ENCODE data around the gene POLDIP2.

DNA sequence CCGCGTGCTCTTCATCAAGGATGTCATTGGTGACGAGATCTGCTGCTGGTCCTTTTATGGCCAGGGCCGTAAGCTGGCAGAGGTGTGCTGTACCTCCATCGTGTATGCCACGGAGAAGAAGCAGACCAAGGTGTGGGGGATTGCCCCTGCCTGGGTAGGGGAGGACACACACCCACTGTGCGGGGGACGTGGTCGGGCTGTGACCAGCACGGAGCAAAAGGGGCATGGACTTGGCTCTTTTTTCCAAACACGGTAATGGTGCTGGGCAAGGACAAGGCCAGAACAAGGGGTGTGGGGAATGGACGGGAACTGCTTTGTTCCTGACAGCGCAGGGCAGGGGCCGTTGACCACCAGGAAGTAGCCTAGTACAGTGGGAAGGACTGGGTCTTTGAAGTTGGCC is 15.0 kb downstream of the POLDIP2 start:
- TF ChIP-seq POLR2A (IDR thresholded peaks at IDR 0.05), result no peak
- TF ChIP-seq, protein P1, sequence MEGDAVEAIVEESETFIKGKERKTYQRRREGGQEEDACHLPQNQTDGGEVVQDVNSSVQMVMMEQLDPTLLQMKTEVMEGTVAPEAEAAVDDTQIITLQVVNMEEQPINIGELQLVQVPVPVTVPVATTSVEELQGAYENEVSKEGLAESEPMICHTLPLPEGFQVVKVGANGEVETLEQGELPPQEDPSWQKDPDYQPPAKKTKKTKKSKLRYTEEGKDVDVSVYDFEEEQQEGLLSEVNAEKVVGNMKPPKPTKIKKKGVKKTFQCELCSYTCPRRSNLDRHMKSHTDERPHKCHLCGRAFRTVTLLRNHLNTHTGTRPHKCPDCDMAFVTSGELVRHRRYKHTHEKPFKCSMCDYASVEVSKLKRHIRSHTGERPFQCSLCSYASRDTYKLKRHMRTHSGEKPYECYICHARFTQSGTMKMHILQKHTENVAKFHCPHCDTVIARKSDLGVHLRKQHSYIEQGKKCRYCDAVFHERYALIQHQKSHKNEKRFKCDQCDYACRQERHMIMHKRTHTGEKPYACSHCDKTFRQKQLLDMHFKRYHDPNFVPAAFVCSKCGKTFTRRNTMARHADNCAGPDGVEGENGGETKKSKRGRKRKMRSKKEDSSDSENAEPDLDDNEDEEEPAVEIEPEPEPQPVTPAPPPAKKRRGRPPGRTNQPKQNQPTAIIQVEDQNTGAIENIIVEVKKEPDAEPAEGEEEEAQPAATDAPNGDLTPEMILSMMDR (IDR thresholded peaks at IDR 0.05), result no peak
